HAP-1 (cell line): ENCODE results near the gene COL23A1.

Experiments
- DNase-seq, 2 experiments: peaks; one replicate each; pipeline ENCODE4 v3.0.0-alpha.2; 2016 to 2020; ENCODE audit warnings: low spot score in 2 of 2
- H3K27me3 ChIP-seq: fragments of 250-450 bp; sonication (Bioruptor Pico); 2 replicates; pipeline ENCODE4 v1.5.1; 2020; ENCODE audit warnings: low read depth, mild to moderate bottlenecking, moderate library complexity
- H3K36me3 ChIP-seq: fragments of 250-450 bp; sonication (Bioruptor Pico); replicated peaks from 2 replicates; pipeline ENCODE4 v1.5.1; 2020; ENCODE audit warnings: mild to moderate bottlenecking
- H3K4me1 ChIP-seq: fragments of 250-450 bp; sonication (Bioruptor Pico); 2 replicates; pipeline ENCODE4 v1.5.1; 2020; ENCODE audit warnings: mild to moderate bottlenecking
- H3K4me3 ChIP-seq: fragments of 250-450 bp; sonication (Bioruptor Pico); 2 replicates; pipeline ENCODE4 v1.5.1; 2020; ENCODE audit warnings: mild to moderate bottlenecking, moderate library complexity
- H3K9me3 ChIP-seq: fragments of 250-450 bp; sonication (Bioruptor Pico); 2 replicates; pipeline ENCODE4 v1.5.1; 2020; ENCODE audit warnings: mild to moderate bottlenecking, moderate library complexity
- in situ Hi-C: fragments of 300-500 bp; cut with MboI; formaldehyde crosslinking; loops from 3 replicates; pipeline ENCODE4 v1.14.3; 2020; ENCODE audit warnings: low sequenced_read_pairs, inconsistent platforms, mixed read lengths

Gene COL23A1

DNA sequence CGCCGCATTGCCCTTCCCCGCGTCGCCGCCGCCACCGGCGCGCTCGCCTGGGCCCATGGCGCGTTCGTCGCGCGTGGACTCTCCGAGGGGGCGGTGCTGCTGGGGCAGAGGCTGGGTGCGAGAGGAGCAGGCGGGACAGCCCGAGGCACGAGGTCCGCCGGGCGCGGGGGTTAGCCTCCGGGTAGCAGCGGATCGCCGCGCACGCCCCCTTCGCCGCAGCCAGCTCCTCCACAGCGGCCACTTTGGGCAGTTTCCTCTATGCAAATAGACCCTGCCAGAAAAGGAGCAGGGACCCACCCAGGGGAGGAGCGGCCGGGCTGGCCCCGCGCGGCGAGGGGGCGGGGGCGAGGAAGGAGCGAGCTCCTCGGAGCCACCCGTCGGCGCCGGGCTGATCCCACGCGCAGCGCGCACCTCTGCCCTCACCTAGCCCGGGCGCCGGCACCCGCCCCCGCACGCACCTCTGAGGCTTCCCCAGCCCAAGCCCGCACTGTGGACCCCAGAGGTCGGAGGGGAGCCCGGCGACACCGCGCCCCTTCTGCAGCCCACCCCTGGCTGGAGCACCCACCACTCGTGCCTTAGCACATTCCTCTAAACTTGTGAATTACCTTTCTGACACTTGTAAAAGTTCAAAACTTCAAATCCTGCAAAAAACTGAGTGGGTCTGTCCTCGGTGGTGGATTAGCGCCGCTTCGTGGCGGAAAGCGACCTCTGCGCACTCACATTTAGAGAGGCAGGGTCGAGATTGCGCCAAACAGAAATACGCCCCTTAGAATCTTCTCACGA lies at the start of gene COL23A1:
COL23A1 (minus strand) TSS at position 253 of the 783 bp plus-strand sequence.
- Histone ChIP-seq H3K4me3 (peak within 1 kb of the TSS; percentile 33), H3K27me3 (0 out of 2 replicates have a peak, but pooled peaks cover 2% of the 10 kb centered on the region), H3K36me3 (no peaks in the 10 kb centered on the region), H3K4me1 (no peaks in the 10 kb centered on the region), H3K9me3 (0 out of 2 replicates have a peak, but pooled peaks cover 4% of the 10 kb centered on the region)
- DNase-seq = peak; percentile 61 to 79
- in situ Hi-C loops = loop anchor here (5.0 kb wide), 1 partner anchor 308 kb away; no protein-coding TSS in a partner anchor

DNA sequence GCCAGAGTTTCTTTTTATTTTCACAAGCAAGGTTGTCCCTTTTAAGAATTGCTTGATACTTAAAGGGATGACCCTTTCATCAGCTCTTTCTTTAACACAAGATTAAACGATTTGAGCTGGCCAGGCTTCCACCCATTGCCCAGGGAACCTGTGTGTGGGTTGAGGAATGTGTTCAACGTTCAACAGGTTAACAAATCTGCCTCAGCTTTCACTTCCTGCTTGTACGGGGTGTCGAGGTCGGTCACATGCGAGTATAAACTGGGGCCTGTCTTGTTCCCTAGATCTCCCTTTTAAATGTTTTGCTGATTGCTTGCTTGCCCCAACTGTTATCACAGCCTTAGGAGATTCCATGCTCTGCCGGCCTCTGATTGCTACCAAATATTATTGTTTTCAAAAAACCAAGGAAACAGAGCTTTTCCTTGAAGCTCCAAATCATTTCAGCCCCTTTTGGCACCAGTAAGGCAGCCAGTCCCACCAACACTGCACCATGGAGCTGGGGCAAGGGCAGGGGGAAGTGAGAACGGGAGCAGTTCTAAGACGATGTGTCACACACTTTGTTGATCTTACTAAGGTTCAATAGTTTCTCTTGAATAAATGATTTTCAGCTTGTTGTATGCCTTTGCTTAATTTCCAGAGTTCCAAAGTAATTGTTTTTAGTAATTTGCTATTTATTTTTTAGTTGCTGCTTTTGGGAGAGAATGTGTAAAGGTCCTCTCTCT lies 47.3 kb upstream of the COL23A1 start:
- no peak for DNase-seq
- in situ Hi-C loops = no loop called here
- no peaks in the 10 kb centered on the region for H3K27me3 ChIP-seq

DNA sequence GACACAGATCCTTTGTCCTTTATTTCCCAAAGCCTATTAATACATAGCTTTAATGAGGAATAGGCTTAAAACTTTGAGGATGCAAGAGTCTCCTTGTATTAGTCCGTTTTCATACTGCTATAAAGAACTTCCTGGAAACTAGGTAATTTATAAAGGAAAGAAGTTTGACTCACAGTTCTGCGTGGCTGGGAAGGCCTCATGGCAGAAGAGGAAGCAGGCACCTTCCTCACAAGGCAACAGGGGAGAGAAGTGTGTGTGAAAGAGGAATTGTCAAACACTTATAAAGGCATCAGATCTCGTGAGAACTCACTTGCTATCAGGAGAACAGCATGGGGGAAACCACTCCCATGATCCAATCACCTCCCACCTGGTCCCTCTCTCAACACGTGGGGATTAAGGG lies 42.1 kb upstream of the COL23A1 start:
- H3K27me3 ChIP-seq = no peaks in the 10 kb centered on the region
- no peak overlapping the region for H3K4me3 ChIP-seq
- no peaks in the 10 kb centered on the region for H3K4me1 ChIP-seq
- no peak for DNase-seq
- H3K9me3 ChIP-seq = 0 out of 2 replicates have a peak, but pooled peaks cover 3% of the 10 kb centered on the region
- H3K36me3 ChIP-seq = no peaks in the 10 kb centered on the region
- in situ Hi-C loops = no loop called here

More for the DNA sequence above, 47.3 kb upstream of the COL23A1 start:
- H3K4me1 ChIP-seq = no peaks in the 10 kb centered on the region
- no peaks in the 10 kb centered on the region for H3K9me3 ChIP-seq
- no peak overlapping the region for H3K4me3 ChIP-seq
- no peaks in the 10 kb centered on the region for H3K36me3 ChIP-seq

DNA sequence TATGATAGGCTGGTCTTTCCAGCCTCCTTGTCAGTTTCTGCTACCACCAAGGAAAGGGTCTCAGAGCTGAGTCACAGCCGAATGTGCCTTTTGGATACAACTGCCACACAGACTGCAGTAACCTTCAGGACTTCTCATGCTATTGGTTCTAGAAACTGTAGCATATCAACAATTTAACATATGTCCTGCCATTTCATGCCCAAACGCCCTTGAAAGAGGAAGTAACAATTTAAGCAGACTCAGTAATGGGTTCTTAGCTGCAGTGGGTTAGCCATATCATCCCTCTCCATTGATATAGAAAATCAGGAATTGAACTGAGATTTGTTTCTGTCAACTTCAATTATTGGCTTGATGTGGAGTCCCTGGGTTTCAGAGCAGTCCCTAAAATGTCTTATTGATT lies 40.8 kb upstream of the COL23A1 start:
- Histone ChIP-seq H3K27me3 (no peaks in the 10 kb centered on the region), H3K36me3 (peaks cover 3% of the 10 kb centered on the region; the same call in 1 of the 2 replicates), H3K4me3 (no peak overlapping the region), H3K9me3 (0 out of 2 replicates have a peak, but pooled peaks cover 3% of the 10 kb centered on the region), H3K4me1 (no peaks in the 10 kb centered on the region)
- no peak for DNase-seq
- in situ Hi-C loops = no loop called here

DNA sequence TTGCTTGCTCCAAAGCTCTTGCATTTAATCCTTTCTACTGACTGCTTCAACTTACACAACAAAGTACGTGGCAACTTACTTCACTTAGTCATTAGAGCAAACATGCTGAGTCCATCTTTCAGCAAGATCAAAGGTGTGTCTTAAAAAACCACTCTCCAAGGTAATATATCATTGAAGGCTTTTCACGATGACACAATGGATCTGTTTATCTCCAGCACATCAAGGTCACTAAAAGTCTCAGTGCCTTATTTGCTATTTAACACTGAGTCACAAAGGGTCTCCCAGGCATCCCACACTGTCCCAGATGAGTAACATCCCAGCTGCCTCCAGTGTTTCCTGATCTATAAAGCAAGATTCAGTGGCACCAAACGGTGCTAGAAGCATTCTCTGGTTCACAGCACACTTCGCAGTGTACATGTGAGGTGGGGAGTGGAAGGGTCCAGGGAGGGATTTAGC lies 40.3 kb upstream of the COL23A1 start:
- Histone ChIP-seq H3K4me1 (no peaks in the 10 kb centered on the region), H3K4me3 (no peak overlapping the region), H3K9me3 (0 out of 2 replicates have a peak, but pooled peaks cover 3% of the 10 kb centered on the region), H3K36me3 (peaks cover 3% of the 10 kb centered on the region; the same call in 1 of the 2 replicates), H3K27me3 (no peaks in the 10 kb centered on the region)
- in situ Hi-C loops = no loop called here
- DNase-seq = no peak

DNA sequence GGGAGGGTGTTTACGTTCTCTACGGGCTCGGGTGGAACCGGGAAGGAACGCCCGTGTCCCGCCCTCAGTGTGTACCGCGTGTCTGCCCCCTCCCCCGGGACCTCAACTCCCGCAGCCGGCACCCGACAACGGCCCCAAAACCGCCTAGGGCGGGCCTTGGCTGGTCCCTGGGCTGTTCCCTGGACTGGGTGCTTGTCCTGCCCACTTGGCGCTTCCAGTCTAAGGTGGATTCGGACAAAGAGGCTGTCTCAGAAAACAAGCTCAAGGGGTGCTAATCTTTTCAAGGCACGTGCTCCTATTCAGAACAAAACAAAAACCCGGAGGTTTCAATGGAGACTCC lies 37.0 kb upstream of the COL23A1 start:
- 0 out of 2 replicates have a peak, but pooled peaks cover 3% of the 10 kb centered on the region for H3K9me3 ChIP-seq
- peaks cover 10% of the 10 kb centered on the region for H3K4me1 ChIP-seq
- no peaks in the 10 kb centered on the region for H3K27me3 ChIP-seq
- in situ Hi-C loops = no loop called here
- peaks cover 14% of the 10 kb centered on the region for H3K36me3 ChIP-seq
- H3K4me3 ChIP-seq = peak overlapping the region; percentile 93
- no peak for DNase-seq

DNA sequence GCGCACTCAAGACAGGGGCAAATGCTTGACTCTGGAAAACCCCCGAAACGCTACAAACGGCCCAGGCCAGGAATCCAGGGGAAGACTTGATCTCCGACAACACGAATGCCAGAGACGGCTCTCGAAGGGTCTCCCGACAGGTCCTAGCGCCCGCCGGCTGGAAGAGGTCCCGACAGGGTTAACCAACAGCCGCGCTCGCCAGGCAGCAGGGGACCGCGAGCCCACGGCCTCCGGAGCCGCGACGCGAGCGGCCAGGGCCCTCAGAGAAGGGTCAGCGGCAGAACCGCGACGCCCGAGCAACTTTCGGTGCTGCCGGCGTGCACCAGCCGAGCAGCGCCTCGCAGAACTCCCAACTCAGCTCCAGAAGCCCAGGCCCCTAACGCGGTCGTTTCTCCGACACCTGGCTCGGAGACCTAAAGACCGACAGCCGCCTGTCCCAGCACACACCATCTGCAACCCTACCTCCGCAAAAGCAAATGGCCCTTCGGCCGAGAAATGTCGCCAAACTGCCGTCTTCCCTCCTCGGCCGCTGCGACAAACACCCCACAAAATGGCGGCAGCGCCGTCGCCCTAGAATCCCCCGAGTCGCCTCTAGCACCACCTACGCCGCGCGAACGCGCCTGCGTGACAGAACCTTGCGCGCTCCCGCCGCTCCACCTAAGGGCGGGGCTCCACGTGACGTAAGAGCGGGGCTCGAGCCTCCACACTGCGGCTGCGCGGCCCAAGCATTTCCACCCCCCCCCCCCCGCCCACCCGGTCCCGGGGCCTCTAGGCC lies 36.5 kb upstream of the COL23A1 start, which contains the start of gene CLK4:
CLK4 (minus strand) TSS at position 567 of the 775 bp plus-strand sequence. CDS start 3,634 bp downstream, outside the sequence.
- peak within 1 kb of the TSS; percentile 93 for H3K4me3 ChIP-seq
- H3K27me3 ChIP-seq = no peaks in the 10 kb centered on the region
- H3K9me3 ChIP-seq = 0 out of 2 replicates have a peak, but pooled peaks cover 3% of the 10 kb centered on the region
- DNase-seq = peak; percentile 88 to 95
- H3K4me1 ChIP-seq = peaks cover 10% of the 10 kb centered on the region
- H3K36me3 ChIP-seq = peaks cover 20% of the 10 kb centered on the region
- in situ Hi-C loops = no loop called here

DNA sequence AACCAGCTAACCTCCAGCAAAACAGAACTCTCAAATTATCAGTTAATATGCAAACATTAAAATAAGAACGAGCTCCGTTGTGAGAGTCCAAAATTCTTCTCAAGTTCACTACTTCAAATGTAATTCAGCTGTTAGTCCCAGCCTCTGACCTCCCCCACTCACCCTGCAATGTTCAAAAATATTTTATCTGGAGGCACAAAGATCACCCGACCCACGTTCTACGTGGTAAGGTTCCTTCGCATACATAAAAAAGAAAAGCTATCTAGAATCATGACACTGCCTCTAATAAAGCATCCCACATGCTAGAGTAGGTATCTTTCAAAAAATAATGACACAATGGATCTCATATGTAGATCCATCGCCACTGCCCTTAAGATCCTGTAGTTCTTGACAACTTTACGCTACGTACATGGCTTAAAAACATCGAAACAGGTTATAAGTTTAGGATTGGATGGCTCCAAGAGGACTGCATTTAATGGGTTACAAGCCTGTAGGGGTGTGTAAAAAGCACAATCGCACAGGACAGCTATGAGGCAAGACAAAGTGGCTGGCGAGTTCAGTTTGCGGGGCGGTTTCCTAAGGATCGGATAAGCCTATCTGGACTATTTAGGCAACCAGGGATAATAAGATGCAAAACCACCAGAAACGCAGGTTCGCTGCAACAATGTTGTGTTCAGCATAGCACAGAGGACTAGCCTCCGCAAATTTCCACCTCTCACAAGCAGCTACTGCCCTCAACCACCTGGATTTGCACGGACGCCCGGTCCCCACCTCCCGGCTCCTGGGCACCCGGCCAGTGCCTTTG lies 35.7 kb upstream of the COL23A1 start:
- peak in 1 of 2 experiments; percentile 30 for DNase-seq
- H3K4me3 ChIP-seq = peak overlapping the region; percentile 93
- H3K9me3 ChIP-seq = 0 out of 2 replicates have a peak, but pooled peaks cover 3% of the 10 kb centered on the region
- H3K27me3 ChIP-seq = no peaks in the 10 kb centered on the region
- peaks cover 28% of the 10 kb centered on the region for H3K36me3 ChIP-seq
- peaks cover 10% of the 10 kb centered on the region for H3K4me1 ChIP-seq
- in situ Hi-C loops = no loop called here

DNA sequence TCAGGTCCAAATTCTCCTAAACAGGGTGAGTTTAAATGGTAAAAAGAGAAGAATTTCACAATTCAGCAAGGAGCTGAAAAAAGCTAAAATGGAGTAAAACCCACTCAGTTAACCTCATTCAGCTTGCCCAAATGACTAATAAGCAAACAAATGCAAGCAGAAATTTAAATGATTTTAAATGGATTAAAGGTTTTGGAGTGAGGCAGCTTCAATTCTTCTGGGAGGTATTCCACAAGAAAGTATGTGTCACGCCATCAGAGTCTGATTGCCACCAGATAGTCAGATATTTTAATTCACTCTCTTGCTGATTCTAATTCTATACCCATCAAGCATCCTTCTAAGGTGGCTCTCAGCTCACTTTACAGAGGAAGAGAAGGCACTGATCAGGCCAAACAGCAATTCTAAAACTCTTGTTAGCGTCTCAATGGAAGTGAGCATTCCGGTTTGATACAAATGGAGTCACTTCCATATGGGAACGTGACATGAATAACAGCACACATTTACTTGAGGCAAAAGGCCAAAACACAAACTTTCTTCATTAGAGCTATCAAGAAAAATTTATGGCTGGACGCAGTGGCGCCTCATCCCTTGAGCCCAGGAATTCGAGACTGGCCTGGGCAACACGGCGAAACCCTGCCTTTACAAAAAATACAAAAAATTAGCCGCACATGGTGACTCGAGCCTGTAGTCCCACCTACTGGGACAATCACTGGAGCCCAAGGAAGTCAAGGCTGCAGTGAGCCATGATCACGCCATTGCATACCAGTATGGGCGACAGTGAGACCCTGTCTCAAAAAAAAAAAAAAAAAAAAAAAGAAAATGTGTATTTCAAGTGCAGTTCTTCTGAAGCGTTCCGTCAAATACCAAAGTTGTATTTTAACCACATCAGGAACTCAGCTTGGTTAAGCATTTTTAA lies 34.7 kb upstream of the COL23A1 start:
- Histone ChIP-seq H3K4me3 (peak overlapping the region; percentile 93), H3K36me3 (peaks cover 38% of the 10 kb centered on the region), H3K27me3 (no peaks in the 10 kb centered on the region), H3K4me1 (peaks cover 10% of the 10 kb centered on the region), H3K9me3 (0 out of 2 replicates have a peak, but pooled peaks cover 3% of the 10 kb centered on the region)
- in situ Hi-C loops = no loop called here
- DNase-seq = peak in 1 of 2 experiments; percentile 35

DNA sequence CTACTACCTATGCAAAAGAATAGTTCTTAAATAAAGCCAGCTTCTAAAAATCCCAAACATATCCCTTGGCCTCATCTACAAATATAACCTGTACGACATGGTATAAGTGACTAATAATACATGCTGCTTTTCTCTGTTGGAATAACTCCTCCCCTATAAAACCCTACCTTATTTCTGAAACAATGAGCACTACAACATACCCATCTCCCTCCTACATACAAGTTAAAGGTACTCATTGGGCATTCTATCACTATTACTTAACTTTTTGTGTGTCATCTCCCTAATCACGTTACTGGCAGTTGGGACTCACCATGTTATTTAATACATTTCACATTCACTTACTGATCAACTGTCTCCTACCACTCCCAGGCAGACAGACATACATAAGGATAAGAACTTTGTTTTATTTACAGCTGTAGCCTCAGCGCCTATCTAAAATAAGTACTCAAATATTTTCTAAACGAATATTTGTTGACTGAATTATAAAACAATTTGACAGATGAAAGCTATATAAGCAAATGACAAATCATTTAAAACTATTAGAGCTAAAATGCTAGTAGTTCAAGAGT lies 32.6 kb upstream of the COL23A1 start:
- Histone ChIP-seq H3K4me3 (no peak overlapping the region), H3K36me3 (peaks cover 56% of the 10 kb centered on the region), H3K27me3 (no peaks in the 10 kb centered on the region), H3K9me3 (0 out of 2 replicates have a peak, but pooled peaks cover 3% of the 10 kb centered on the region), H3K4me1 (peaks cover 10% of the 10 kb centered on the region)
- no peak for DNase-seq
- in situ Hi-C loops = no loop called here

DNA sequence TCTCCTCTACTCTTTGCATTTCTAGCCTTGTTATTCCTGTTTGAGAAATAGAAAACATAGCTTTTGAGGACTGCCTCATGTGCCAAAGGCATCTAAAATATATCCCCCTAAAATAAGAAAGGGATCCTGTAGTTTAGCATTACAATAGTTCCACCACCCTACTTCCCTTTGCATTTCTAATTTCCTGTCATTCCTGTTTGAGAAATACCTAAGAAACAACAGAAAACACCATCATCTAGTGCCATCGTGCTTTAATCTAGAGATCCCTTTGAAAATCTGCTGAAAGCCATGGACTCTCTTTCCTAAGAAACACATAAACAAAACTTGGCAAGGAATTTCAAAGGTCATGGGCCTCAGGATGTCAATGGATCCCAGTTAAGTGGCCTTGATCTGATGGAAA lies 29.2 kb upstream of the COL23A1 start:
- Histone ChIP-seq H3K27me3 (no peaks in the 10 kb centered on the region), H3K4me1 (peaks cover 5% of the 10 kb centered on the region), H3K4me3 (no peak overlapping the region), H3K36me3 (peaks cover 87% of the 10 kb centered on the region), H3K9me3 (no peaks in the 10 kb centered on the region)
- no peak for DNase-seq
- in situ Hi-C loops = no loop called here
